DOHH2 (cell line): ENCODE data around the gene TAGLN2.

Experiments used
- H3F3A ChIP-seq: fragments of 200-600 bp; sonication (generic), shearing (Covaris generic); 2 replicates; pipeline ENCODE4 v1.6.0; 2016; ENCODE audit warnings: antibody characterized with exemption, mild to moderate bottlenecking; ENCODE audit not compliant: control insufficient read depth, insufficient read depth
- H3K27ac ChIP-seq: fragments of 200-600 bp; sonication (generic); 2 replicates; pipeline ENCODE4 v1.5.1; 2014; ENCODE audit warnings: low read depth, mild to moderate bottlenecking, low read length, moderate library complexity
- H3K27me3 ChIP-seq: fragments of 200-600 bp; sonication (generic); 2 replicates; pipeline ENCODE4 v1.6.1; 2014; ENCODE audit warnings: mild to moderate bottlenecking, low read length, mixed read lengths; ENCODE audit not compliant: control insufficient read depth
- H3K36me3 ChIP-seq: fragments of 200-600 bp; sonication (generic); 2 replicates; pipeline ENCODE4 v1.6.1; 2014; ENCODE audit warnings: mild to moderate bottlenecking, low read length, moderate library complexity, mixed read lengths; ENCODE audit not compliant: control insufficient read depth
- H3K4me1 ChIP-seq: fragments of 200-600 bp; sonication (generic); 2 replicates; pipeline ENCODE4 v1.6.1; 2014; ENCODE audit warnings: mild to moderate bottlenecking, low read length, mixed read lengths; ENCODE audit not compliant: control insufficient read depth
- H3K4me2 ChIP-seq: fragments of 200-600 bp; sonication (generic); 2 replicates; pipeline ENCODE4 v1.6.0; 2014; ENCODE audit warnings: mild to moderate bottlenecking, low read length, moderate library complexity
- H3K4me3 ChIP-seq: fragments of 200-600 bp; sonication (generic); 2 replicates; pipeline ENCODE4 v1.5.1; 2014; ENCODE audit warnings: mild to moderate bottlenecking, low read length, mixed read lengths
- H3K79me2 ChIP-seq: fragments of 200-600 bp; sonication (generic); 2 replicates; pipeline ENCODE4 v1.6.1; 2014; ENCODE audit warnings: mild to moderate bottlenecking, low read length, mixed read lengths; ENCODE audit not compliant: control insufficient read depth
- H3K9me2 ChIP-seq: fragments of 200-600 bp; sonication (generic); replicated peaks from 2 replicates; pipeline ENCODE4 v1.6.1; 2014; ENCODE audit warnings: mild to moderate bottlenecking, low read length, mixed read lengths; ENCODE audit not compliant: control insufficient read depth
- H3K9me3 ChIP-seq: fragments of 200-600 bp; sonication (generic); 2 replicates; pipeline ENCODE4 v1.6.1; 2014; ENCODE audit warnings: antibody characterized with exemption, low read length, mixed read lengths; ENCODE audit not compliant: control insufficient read depth, insufficient read depth
- H4K20me1 ChIP-seq: fragments of 200-600 bp; sonication (generic); 2 replicates; pipeline ENCODE4 v1.6.0; 2014; ENCODE audit warnings: low read depth, mild to moderate bottlenecking, antibody characterized with exemption, low read length, moderate library complexity; ENCODE audit not compliant: control insufficient read depth, insufficient read depth
- EZH2phosphoT487 ChIP-seq: fragments of 200-600 bp; sonication (generic); IDR thresholded peaks from 2 replicates; pipeline ENCODE4 v1.6.1; 2017; ENCODE audit warnings: borderline replicate concordance, mild to moderate bottlenecking, antibody characterized with exemption, low read length, moderate library complexity, mixed read lengths
- TF ChIP-seq, protein P1 (sequence below): fragments of 200-600 bp; sonication (generic); IDR thresholded peaks from one replicate; pipeline ENCODE4 v1.5.1; 2014; ENCODE audit warnings: antibody characterized with exemption, mild to moderate bottlenecking, low read depth, low read length; ENCODE audit not compliant: poor library complexity, severe bottlenecking

The TAGLN2 gene

DNA sequence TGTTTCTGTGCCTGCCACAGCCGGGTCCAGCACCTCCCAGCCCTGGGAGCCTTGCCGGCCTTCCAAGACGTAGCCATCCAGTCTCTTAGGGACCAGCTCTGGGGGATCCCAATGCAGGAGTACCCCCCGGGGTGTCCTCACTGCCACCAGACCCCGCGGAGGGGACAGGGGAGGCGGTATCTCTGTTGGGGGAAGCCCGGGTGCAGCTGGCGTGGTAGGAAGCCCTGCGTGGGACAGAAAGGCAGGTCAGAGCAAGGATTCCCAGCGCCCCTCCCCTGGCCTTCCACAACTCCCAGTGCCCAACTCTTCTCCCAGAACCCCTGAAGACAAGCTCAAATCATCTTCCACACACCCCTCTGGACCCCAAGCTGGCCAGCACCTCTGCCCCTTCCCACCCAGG lies 4.9 kb upstream of the TAGLN2 start:
- no peaks in the 10 kb centered on the region for H3K9me3 ChIP-seq
- no peaks in the 10 kb centered on the region for H3K9me2 ChIP-seq
- TF ChIP-seq EZH2phosphoT487 = no peak
- TF ChIP-seq, protein P1, sequence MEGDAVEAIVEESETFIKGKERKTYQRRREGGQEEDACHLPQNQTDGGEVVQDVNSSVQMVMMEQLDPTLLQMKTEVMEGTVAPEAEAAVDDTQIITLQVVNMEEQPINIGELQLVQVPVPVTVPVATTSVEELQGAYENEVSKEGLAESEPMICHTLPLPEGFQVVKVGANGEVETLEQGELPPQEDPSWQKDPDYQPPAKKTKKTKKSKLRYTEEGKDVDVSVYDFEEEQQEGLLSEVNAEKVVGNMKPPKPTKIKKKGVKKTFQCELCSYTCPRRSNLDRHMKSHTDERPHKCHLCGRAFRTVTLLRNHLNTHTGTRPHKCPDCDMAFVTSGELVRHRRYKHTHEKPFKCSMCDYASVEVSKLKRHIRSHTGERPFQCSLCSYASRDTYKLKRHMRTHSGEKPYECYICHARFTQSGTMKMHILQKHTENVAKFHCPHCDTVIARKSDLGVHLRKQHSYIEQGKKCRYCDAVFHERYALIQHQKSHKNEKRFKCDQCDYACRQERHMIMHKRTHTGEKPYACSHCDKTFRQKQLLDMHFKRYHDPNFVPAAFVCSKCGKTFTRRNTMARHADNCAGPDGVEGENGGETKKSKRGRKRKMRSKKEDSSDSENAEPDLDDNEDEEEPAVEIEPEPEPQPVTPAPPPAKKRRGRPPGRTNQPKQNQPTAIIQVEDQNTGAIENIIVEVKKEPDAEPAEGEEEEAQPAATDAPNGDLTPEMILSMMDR = no peak
- H3K79me2 ChIP-seq = peaks cover 10% of the 10 kb centered on the region
- H3K4me1 ChIP-seq = peaks cover 10% of the 10 kb centered on the region
- peaks cover 4% of the 10 kb centered on the region; the same call in 1 of the 2 replicates for H3K27me3 ChIP-seq
- no peak overlapping the region for H3K27ac ChIP-seq
- no peak overlapping the region for H3K4me2 ChIP-seq
- H3K36me3 ChIP-seq = 0 out of 2 replicates have a peak, but pooled peaks cover under 1% of the 10 kb centered on the region
- no peaks in the 10 kb centered on the region for H4K20me1 ChIP-seq
- H3K4me3 ChIP-seq = no peak overlapping the region
- no peaks in the 10 kb centered on the region; the same call in 1 of the 2 replicates for H3F3A ChIP-seq

- peaks cover 10% of the 10 kb centered on the region for H3K4me1 ChIP-seq
- H3K79me2 ChIP-seq = peaks cover 18% of the 10 kb centered on the region
- TF ChIP-seq, protein P1 = no peak
- no peak for TF ChIP-seq EZH2phosphoT487
- no peak overlapping the region for H3K4me3 ChIP-seq
- H3F3A ChIP-seq = no peaks in the 10 kb centered on the region; the same call in 1 of the 2 replicates
- no peak overlapping the region for H3K27ac ChIP-seq
- H3K9me3 ChIP-seq = no peaks in the 10 kb centered on the region
- no peaks in the 10 kb centered on the region for H4K20me1 ChIP-seq
- no peaks in the 10 kb centered on the region for H3K9me2 ChIP-seq
- peaks cover 8% of the 10 kb centered on the region for H3K36me3 ChIP-seq
- H3K4me2 ChIP-seq = no peak overlapping the region
- H3K27me3 ChIP-seq = no peaks in the 10 kb centered on the region
Observed at GRCh38 chr1:159929155-159930051, 4.1 kb upstream of the TAGLN2 start.

DNA sequence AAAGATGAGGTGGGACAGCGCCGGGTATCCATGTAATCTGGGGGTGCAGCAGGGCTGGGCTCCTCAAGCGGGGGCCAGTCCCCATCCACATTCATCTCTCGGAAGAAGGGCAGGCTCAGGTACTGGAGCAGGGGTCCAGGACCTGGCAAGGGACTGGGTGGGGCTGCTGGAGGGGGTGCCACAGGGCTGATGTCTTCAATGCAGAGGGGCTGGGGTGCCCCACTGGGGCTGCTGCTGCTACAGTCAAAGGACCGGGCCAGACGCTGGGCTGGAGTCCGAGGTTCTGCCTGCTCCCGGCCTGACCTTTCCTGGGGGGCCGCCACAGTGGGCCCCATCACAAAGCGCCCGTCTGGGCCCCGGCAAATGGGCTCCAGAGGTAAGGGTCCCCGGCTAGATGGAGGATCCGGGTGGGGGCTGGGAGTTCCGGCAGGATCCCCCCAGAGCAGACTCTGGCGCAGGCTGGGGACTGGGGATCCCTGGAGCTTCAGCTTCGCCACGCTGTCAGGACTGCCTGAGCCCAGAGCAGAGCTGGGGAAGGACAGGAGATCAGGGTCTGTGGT lies 3.3 kb upstream of the TAGLN2 start:
- no peak for TF ChIP-seq EZH2phosphoT487
- TF ChIP-seq, protein P1 = no peak
- Histone ChIP-seq H3K9me3 (no peaks in the 10 kb centered on the region), H3K27ac (no peak overlapping the region), H3F3A (no peaks in the 10 kb centered on the region; the same call in 1 of the 2 replicates), H3K36me3 (peaks cover 15% of the 10 kb centered on the region), H4K20me1 (0 out of 2 replicates have a peak, but pooled peaks cover under 1% of the 10 kb centered on the region), H3K4me1 (peaks cover 12% of the 10 kb centered on the region), H3K4me2 (no peak overlapping the region), H3K9me2 (no peaks in the 10 kb centered on the region), H3K4me3 (no peak overlapping the region), H3K27me3 (no peaks in the 10 kb centered on the region), H3K79me2 (peaks cover 27% of the 10 kb centered on the region)
